Natural killer cell (primary cell): Measurements from ENCODE around the gene DEXI. TPM values are rescaled to one million over a fixed set of nuclear protein-coding genes. Genes with fewer than 3 reads are reported as not detected.

ENCODE experiments used
- ATAC-seq, 3 donors: fragments of 150-1000 bp in 2 of 3; fragments of 200-7000 bp in 1 of 3; cut with Tn5 transposase; 1 replicate in 1 of 3; 2 replicates in 2 of 3; pipeline ENCODE4 v1.10.0; 2021; ENCODE audit warnings: mild to moderate bottlenecking in 2 of 3, moderate library complexity in 2 of 3
- DNase-seq, 2 donors: peaks; one replicate each; pipeline versions ENCODE4 v3.0.0 to v3.0.0-alpha.2; 2013 to 2021; ENCODE audit warnings: mixed read lengths in 1 of 2
- H3K27ac ChIP-seq: one replicate; pipeline ENCODE4 v1.5.1; 2013; ENCODE audit warnings: mild to moderate bottlenecking, low read length
- H3K27me3 ChIP-seq: one replicate; pipeline ENCODE4 v1.6.1; 2013; ENCODE audit warnings: low read length; ENCODE audit not compliant: control insufficient read depth, insufficient read depth
- H3K36me3 ChIP-seq: one replicate; pipeline ENCODE4 v1.6.1; 2013; ENCODE audit warnings: low read length; ENCODE audit not compliant: control insufficient read depth, insufficient read depth
- H3K4me1 ChIP-seq: one replicate; pipeline ENCODE4 v1.6.1; 2013; ENCODE audit warnings: low read length; ENCODE audit not compliant: control insufficient read depth, insufficient read depth
- H3K4me3 ChIP-seq: one replicate; pipeline ENCODE4 v1.5.1; 2013; ENCODE audit warnings: low read length
- H3K9me3 ChIP-seq: one replicate; pipeline ENCODE4 v1.6.1; 2013; ENCODE audit warnings: low read length; ENCODE audit not compliant: control insufficient read depth, insufficient read depth
- H3K27ac Mint-ChIP-seq, 2 donors: one replicate each; pipeline ENCODE4 v1.8.0; 2022; ENCODE audit warnings: mild to moderate bottlenecking in 2 of 2, mixed read lengths in 2 of 2, moderate library complexity in 1 of 2
- H3K27me3 Mint-ChIP-seq, 2 donors: one replicate each; pipeline ENCODE4 v1.8.0; 2022; ENCODE audit warnings: low read depth in 2 of 2, mixed read lengths in 2 of 2
- H3K36me3 Mint-ChIP-seq: one replicate; pipeline ENCODE4 v1.8.0; 2022; ENCODE audit warnings: mixed read lengths
- H3K4me1 Mint-ChIP-seq, 2 donors: one replicate each; pipeline ENCODE4 v1.8.0; 2022; ENCODE audit warnings: mixed read lengths in 2 of 2
- H3K4me3 Mint-ChIP-seq: one replicate; pipeline ENCODE4 v1.8.0; 2022; ENCODE audit warnings: mild to moderate bottlenecking, moderate library complexity, mixed read lengths
- H3K9me3 Mint-ChIP-seq, 2 donors: one replicate each; pipeline ENCODE4 v1.8.0; 2022; ENCODE audit warnings: mixed read lengths in 2 of 2
- CTCF ChIP-seq: fragments of 200-600 bp; IDR thresholded peaks from one replicate; pipeline ENCODE4 v1.8.0; 2022; ENCODE audit warnings: antibody characterized with exemption
- WGBS: methylation state at CpG from one replicate; pipeline ENCODE4 v1.1.7; 2013; ENCODE audit warnings: missing lambda C conversion rate; ENCODE audit not compliant: insufficient coverage; 5-methylcytosine and 5-hydroxymethylcytosine counted together
- intact Hi-C: fragments of 100-400 bp; cut with micrococcal nuclease; formaldehyde crosslinking; loops from one replicate; pipeline ENCODE4 v1.14.2; 2022
- total RNA-seq, 4 donors: library from RNA; stranded (reverse); fragments of 120-200 nt in 1 of 4; gene quantifications; one replicate each; pipeline versions ENCODE4 v1.2.3 to v1.2.4, GENCODE V29; 2013 to 2022

The DEXI gene
- total RNA-seq, 3 donors from 2014 or later (not counting 1 experiment from before 2014, with no cell fraction given), result 8.7 to 15.2 (median 14.4) TPM

DNA sequence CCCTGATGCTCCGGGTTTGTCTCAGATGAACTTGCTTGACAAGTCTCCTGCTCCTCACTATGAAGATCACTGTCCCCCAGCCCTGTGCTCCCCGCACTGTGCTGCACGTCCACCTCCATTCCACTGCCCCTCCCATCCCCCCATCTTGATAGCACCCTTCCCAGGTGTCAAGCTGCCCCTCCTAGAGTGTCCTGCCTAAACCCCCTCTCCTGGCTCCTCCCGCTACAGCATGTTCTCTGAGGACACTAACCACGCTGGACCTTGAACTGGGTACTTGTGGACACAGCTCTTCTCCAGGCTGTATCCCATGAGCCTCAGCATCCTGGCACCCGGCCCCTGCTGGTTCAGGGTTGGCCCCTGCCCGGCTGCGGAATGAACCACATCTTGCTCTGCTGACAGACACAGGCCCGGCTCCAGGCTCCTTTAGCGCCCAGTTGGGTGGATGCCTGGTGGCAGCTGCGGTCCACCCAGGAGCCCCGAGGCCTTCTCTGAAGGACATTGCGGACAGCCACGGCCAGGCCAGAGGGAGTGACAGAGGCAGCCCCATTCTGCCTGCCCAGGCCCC lies 18.5 kb downstream of the DEXI start:
- Histone ChIP-seq H3K4me3 (no peak overlapping the region), H3K9me3 (no peaks in the 10 kb centered on the region), H3K4me1 (peaks cover 1% of the 10 kb centered on the region), H3K36me3 (peaks cover 48% of the 10 kb centered on the region), H3K27ac (no peak overlapping the region), H3K27me3 (no peaks in the 10 kb centered on the region)
- no peak for DNase-seq
- no peaks in the 10 kb centered on the region for H3K27me3 Mint-ChIP-seq
- whole genome bisulfite sequencing, result 95% methylated on average over 14 of the region's 14 CpGs
- no peak for ATAC-seq
- no peak overlapping the region for H3K4me3 Mint-ChIP-seq
- H3K36me3 Mint-ChIP-seq, result no peaks in the 10 kb centered on the region
- H3K9me3 Mint-ChIP-seq, result no peaks in the 10 kb centered on the region
- intact Hi-C loops, result no loop called here
- peaks cover 0 to 2% of the 10 kb centered on the region in 2 donors for H3K4me1 Mint-ChIP-seq
- no peak for TF ChIP-seq CTCF
- H3K27ac Mint-ChIP-seq, result peak overlapping the region in 1 of 2 donors; percentile 30

DNA sequence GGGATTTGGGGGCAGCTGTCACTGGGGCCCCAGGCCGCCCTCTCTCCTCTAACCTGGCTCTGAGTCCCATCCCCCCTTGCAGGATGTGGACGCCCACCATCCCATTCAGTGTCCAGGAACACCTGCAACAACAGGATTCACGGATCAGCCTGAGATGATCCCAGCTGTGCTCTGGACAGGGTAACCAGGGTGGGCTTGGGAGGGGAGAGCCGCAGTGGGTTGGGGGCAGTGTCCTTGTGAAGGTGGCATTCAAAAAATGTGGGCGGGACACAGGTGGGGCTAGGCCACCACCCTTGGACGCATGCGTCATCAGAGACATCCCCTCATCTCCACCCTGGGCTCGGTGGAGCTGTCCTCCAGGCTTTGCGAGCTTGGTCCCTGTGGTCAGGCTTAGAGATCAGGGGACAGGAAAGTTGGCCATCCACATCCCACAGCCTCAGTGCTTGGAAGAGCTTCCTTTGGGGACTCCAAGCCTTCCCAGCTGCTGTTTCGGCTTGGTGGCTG lies 19.1 kb downstream of the DEXI start:
- ATAC-seq, result no peak
- no peak for DNase-seq
- Histone ChIP-seq H3K4me3 (no peak overlapping the region), H3K27me3 (no peaks in the 10 kb centered on the region), H3K27ac (no peak overlapping the region), H3K36me3 (peaks cover 45% of the 10 kb centered on the region), H3K4me1 (peaks cover 6% of the 10 kb centered on the region), H3K9me3 (no peaks in the 10 kb centered on the region)
- peaks cover 0 to 5% of the 10 kb centered on the region in 2 donors for H3K4me1 Mint-ChIP-seq
- intact Hi-C loops, result no loop called here
- H3K27ac Mint-ChIP-seq, result no peak overlapping the region
- no peaks in the 10 kb centered on the region for H3K36me3 Mint-ChIP-seq
- no peak for TF ChIP-seq CTCF
- no peak overlapping the region for H3K4me3 Mint-ChIP-seq
- H3K9me3 Mint-ChIP-seq, result no peaks in the 10 kb centered on the region
- WGBS, result 99% methylated on average over 10 of the region's 10 CpGs
- H3K27me3 Mint-ChIP-seq, result no peaks in the 10 kb centered on the region

DNA sequence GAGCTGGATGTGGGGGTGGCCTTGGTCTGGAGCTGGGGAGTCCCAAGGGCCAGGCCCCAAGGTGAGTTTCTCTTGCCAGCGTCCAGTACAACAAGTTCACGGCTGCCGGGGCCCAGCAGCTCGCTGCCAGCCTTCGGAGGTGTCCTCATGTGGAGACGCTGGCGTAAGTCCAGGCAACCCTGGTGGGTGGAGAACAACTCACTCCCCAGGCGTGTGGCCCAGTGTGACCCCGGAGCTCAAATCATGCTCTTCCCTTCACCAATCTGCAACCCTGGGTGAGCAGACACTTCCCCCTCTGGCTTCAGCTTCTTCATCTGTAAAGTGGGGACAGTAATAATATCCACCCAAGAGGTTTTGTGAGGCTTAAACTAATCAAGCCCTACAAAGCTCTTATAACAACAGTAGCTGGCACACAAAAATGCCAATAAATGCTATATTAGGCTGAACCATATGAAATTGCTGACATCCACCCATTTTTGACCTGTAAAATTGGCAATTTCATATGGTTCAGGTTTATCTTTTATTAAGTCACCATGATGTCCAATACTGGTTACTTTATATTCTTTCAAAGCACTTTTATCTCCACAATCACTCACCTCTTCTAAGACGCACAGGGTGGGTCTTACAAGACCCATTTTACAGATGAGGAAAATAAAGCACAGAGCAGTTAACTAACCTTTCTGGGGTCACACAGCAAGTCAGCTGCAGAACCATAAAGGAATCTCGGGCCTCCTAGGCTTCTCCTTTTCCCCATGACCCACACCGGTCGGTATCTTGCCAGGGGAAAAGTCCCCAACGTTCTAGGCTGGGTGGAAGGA lies 19.7 kb downstream of the DEXI start:
- H3K27ac Mint-ChIP-seq, result no peak overlapping the region
- no peaks in the 10 kb centered on the region for H3K27me3 Mint-ChIP-seq
- H3K9me3 ChIP-seq, result no peaks in the 10 kb centered on the region
- peaks cover 40% of the 10 kb centered on the region for H3K36me3 ChIP-seq
- peaks cover 8% of the 10 kb centered on the region for H3K4me1 ChIP-seq
- intact Hi-C loops, result no loop called here
- H3K4me3 ChIP-seq, result no peak overlapping the region
- H3K27ac ChIP-seq, result no peak overlapping the region
- H3K27me3 ChIP-seq, result no peaks in the 10 kb centered on the region
- no peak for TF ChIP-seq CTCF
- no peak for DNase-seq
- no peaks in the 10 kb centered on the region for H3K36me3 Mint-ChIP-seq
- ATAC-seq, result no peak
- 96% methylated on average over 11 of the region's 14 CpGs for WGBS
- no peaks in the 10 kb centered on the region for H3K9me3 Mint-ChIP-seq
- peaks cover 0 to 5% of the 10 kb centered on the region in 2 donors for H3K4me1 Mint-ChIP-seq
- no peak overlapping the region for H3K4me3 Mint-ChIP-seq
